Kidney epithelial cell (primary cell): ENCODE results near the gene EHD1. TPM values are rescaled to one million over a fixed set of nuclear protein-coding genes. Genes with fewer than 3 reads are reported as not detected.
A peak's percentile ranks its signal among the peaks of the same experiment; 100 is the strongest.

Experiments used
- DNase-seq: peaks from one replicate; pipeline ENCODE4 v3.0.0-alpha.2; 2010; ENCODE audit warnings: low read depth
- H3K27me3 ChIP-seq: 2 replicates; pipeline ENCODE4 v1.6.0; 2011; ENCODE audit warnings: low read length; ENCODE audit not compliant: control insufficient read depth, insufficient read depth
- H3K36me3 ChIP-seq: 2 replicates; pipeline ENCODE4 v1.5.1; 2011; ENCODE audit warnings: low read length; ENCODE audit not compliant: control insufficient read depth, insufficient read depth
- H3K4me3 ChIP-seq: 2 replicates; pipeline ENCODE4 v1.5.1; 2011; ENCODE audit warnings: low read depth, mild to moderate bottlenecking, control low read depth, low read length
- total RNA-seq: library from RNA; depleted of rRNA; stranded (reverse); fragments of >200 nt; gene quantifications from 2 replicates; pipeline ENCODE4 v1.2.3, GENCODE V29; 2015
- TF ChIP-seq, protein P1 (sequence below): IDR thresholded peaks from 2 replicates; pipeline ENCODE4 v1.5.1; 2011; ENCODE audit warnings: mild to moderate bottlenecking, moderate library complexity, low read length, control low read depth, inconsistent platforms; ENCODE audit not compliant: insufficient read depth, poor library complexity, severe bottlenecking

Gene EHD1
- total RNA-seq, 1 donor from 2014 or later = 100 TPM

DNA sequence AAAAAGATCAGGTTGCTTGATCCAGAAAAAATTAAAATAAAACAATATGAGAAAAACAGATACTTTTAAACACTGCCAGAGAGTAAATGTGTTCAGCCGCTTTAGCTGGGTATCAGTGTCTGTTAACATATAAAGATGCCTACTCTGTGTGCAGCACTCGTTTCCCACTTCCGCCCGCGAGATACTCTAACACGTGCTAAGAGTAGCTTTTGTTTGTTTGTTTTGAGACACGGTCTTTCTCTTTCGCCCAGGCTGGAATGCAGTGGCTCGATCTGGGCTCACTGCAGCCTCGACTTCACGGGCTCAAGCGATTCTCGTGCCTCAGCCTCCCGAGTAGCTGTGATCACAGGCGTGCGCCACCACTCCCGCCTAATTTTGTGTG, 67.5 kb downstream of the EHD1 start:
- TF ChIP-seq, protein P1, sequence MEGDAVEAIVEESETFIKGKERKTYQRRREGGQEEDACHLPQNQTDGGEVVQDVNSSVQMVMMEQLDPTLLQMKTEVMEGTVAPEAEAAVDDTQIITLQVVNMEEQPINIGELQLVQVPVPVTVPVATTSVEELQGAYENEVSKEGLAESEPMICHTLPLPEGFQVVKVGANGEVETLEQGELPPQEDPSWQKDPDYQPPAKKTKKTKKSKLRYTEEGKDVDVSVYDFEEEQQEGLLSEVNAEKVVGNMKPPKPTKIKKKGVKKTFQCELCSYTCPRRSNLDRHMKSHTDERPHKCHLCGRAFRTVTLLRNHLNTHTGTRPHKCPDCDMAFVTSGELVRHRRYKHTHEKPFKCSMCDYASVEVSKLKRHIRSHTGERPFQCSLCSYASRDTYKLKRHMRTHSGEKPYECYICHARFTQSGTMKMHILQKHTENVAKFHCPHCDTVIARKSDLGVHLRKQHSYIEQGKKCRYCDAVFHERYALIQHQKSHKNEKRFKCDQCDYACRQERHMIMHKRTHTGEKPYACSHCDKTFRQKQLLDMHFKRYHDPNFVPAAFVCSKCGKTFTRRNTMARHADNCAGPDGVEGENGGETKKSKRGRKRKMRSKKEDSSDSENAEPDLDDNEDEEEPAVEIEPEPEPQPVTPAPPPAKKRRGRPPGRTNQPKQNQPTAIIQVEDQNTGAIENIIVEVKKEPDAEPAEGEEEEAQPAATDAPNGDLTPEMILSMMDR = no peak
- no peak for DNase-seq
- peak overlapping the region; percentile 11 for H3K4me3 ChIP-seq
- no peaks in the 10 kb centered on the region for H3K27me3 ChIP-seq
- peaks cover 1% of the 10 kb centered on the region for H3K36me3 ChIP-seq

DNA sequence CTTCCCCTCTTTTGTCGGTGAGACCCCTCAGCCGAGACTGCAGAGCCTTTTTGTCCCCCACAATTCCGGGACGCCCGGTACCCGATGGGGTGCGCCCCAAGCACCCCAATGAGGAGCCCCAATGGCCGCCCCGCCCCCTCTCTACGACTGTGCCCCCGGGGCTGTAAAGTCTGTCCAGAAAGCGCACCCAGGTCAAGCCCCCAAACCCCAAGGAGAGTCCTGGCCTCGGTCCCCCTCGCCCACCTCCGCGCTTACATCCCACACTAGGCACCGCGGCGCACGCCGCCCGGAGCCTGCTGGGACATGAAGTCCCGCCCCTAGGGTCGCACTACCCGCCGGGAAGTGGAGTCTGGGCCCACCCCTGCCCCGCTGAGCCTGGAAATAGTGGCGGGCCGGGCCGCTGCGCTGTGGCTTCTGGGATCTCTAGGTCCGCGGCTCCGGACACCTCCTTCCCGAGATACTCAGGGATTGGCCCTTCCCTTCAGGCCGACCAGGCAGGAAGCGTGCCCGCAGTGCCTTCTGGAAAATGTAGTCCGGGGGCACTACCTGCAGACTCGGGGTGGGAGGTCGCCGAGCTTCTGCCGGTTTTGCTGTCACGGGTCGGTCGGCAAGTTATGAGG, 68.0 kb downstream of the EHD1 start, which contains the start of gene MEN1:
TSS of gene MEN1 (minus strand) at position 281 of the 620 bp plus-strand sequence. CDS start 442 bp downstream, outside the sequence.
- H3K4me3 ChIP-seq = peak within 1 kb of the TSS; percentile 77
- no peaks in the 10 kb centered on the region for H3K27me3 ChIP-seq
- DNase-seq = peak; percentile 86
- TF ChIP-seq, protein P1 = no peak
- peaks cover 1% of the 10 kb centered on the region for H3K36me3 ChIP-seq

DNA sequence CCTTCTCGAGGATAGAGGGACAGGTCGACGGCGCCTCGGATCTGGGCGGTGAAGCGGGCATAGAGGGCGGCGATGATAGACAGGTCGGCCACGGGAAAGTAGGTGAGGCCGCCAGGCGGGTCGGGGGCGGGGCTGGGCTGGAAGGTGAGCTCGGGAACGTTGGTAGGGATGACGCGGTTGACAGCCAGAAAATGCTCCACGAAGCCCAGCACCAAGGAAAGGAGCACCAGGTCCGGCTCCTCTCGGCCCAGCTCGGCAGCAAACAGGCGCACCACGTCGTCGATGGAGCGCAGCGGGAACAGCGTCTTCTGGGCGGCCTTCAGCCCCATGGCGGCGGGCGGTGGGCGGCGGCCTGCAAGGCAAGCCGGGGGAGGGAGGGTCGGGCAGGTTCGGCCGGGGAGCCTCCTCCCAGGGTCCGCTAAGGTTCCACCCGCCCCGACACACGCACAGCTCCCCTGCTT, 68.6 kb downstream of the EHD1 start:
- Histone ChIP-seq H3K27me3 (no peaks in the 10 kb centered on the region), H3K36me3 (peaks cover 1% of the 10 kb centered on the region), H3K4me3 (peak overlapping the region; percentile 77)
- DNase-seq = no peak
- TF ChIP-seq, protein P1 = no peak

DNA sequence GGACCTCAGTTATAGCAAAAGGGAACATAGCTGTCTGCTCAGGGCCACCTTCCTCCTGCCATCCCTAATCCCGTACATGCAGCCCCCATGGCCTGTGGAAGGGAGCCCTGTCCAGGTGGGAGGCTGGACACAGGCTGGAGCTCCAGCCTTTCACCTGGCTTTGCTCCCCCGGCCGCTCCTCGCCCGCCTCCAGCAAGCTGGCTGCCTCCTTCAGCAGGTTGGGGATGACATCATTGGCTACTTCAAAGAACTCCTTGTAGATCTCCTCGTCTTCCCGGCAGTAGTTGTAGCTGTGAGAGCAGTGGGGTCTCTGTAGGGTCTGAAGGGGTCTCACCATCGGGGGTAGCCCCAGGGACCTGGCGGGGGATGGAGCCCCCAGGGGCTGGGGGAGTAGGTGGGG, 72.9 kb downstream of the EHD1 start:
- no peak overlapping the region for H3K4me3 ChIP-seq
- TF ChIP-seq, protein P1 = no peak
- peaks cover 1% of the 10 kb centered on the region for H3K36me3 ChIP-seq
- no peaks in the 10 kb centered on the region for H3K27me3 ChIP-seq
- no peak for DNase-seq

DNA sequence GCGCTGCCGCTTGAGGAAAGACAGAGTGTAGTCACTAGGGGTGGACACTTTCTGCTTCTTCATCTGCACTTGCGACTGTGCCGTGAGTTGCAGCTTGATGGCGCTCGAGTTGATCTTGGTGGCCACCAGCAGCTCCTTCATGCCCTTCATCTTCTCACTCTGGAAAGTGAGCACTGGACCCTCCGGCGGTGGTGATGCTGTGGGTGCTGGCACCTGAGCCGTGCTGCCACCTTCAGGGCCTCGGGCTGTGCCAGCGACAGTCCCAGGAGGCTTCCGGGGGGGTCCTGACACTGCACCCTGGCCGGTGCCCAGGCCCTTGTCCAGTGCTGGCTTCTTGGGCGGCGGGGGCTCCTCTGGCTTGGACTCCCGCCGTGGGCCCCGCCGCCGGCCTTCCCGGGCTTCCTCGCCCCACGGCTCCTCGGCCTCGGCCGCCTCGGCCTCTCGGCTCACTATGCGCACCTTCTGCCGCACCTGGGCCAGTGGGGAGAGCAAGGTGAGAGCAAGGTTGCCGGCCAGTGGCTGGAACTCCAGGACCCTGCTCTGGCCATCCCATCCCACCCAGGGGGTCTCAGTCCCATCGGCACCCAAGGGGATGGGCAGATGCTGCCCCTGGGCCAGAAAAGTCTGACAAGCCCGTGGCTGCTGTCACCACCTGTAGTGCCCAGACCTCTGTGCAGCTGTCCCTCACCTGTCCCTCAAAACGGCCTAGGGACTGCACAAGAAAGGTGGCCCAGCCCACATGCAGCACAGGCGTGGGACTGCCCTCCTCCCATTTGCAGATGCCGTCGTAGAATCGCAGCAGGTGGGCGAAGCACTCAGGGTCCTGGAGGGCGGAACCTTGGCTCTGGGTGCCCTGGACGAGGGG, 73.8 kb downstream of the EHD1 start:
- no peak for DNase-seq
- H3K36me3 ChIP-seq = peaks cover 1% of the 10 kb centered on the region
- H3K27me3 ChIP-seq = no peaks in the 10 kb centered on the region
- H3K4me3 ChIP-seq = no peak overlapping the region
- TF ChIP-seq, protein P1 = no peak
